Neural cell (in vitro differentiated cells): ENCODE data around the gene PRRT1B. TPM values are rescaled to one million over a fixed set of nuclear protein-coding genes. Genes with fewer than 3 reads are reported as not detected.

Experiments
- H2AFZ ChIP-seq: fragments of 200-600, 300-800 bp; sonication (generic), shearing (Covaris generic); 2 replicates; pipeline ENCODE4 v1.6.0; 2014; ENCODE audit warnings: low read depth, mild to moderate bottlenecking, antibody characterized with exemption, low read length, moderate library complexity
- H3F3A ChIP-seq: fragments of 200-600 bp; shearing (Covaris generic); 2 replicates; pipeline ENCODE4 v1.6.1; 2016; ENCODE audit warnings: mild to moderate bottlenecking, moderate library complexity, mixed read lengths, antibody characterized with exemption, low read length; ENCODE audit not compliant: insufficient read depth, poor library complexity, severe bottlenecking
- H3K27ac ChIP-seq: fragments of 200-600, 300-800 bp; sonication (generic), shearing (Covaris generic); 2 replicates; pipeline ENCODE4 v1.5.1; 2014; ENCODE audit warnings: mild to moderate bottlenecking, low read length, moderate library complexity
- H3K27me3 ChIP-seq: fragments of 300-800, 200-600 bp; sonication (generic), shearing (Covaris generic); 2 replicates; pipeline ENCODE4 v1.6.0; 2014; ENCODE audit warnings: mild to moderate bottlenecking, low read depth, low read length, moderate library complexity; ENCODE audit not compliant: insufficient read depth
- H3K36me3 ChIP-seq: fragments of 300-800, 200-600 bp; sonication (generic), shearing (Covaris generic); 2 replicates; pipeline ENCODE4 v1.5.1; 2014; ENCODE audit warnings: mild to moderate bottlenecking, antibody characterized with exemption, low read length, moderate library complexity; ENCODE audit not compliant: insufficient read depth
- H3K4me2 ChIP-seq: fragments of 300-800, 200-600 bp; sonication (generic), shearing (Covaris generic); 2 replicates; pipeline ENCODE4 v1.6.0; 2014; ENCODE audit warnings: mild to moderate bottlenecking, low read length
- H3K4me3 ChIP-seq: fragments of 300-800, 200-600 bp; sonication (generic), shearing (Covaris generic); 2 replicates; pipeline ENCODE4 v1.5.1; 2014; ENCODE audit warnings: mild to moderate bottlenecking, low read length, moderate library complexity
- H3K79me2 ChIP-seq: fragments of 200-600 bp; shearing (Covaris generic); replicated peaks from 2 replicates; pipeline ENCODE4 v1.6.0; 2014; ENCODE audit warnings: mild to moderate bottlenecking, low read length, moderate library complexity; ENCODE audit not compliant: insufficient read depth
- H3K9ac ChIP-seq: fragments of 300-800, 200-600 bp; sonication (generic), shearing (Covaris generic); 2 replicates; pipeline ENCODE4 v1.6.1; 2016; ENCODE audit warnings: mild to moderate bottlenecking, low read length, mixed read lengths
- H3K9me2 ChIP-seq: fragments of 200-600 bp; shearing (Covaris generic); 2 replicates; pipeline ENCODE4 v1.6.1; 2016; ENCODE audit warnings: mild to moderate bottlenecking, low read length, mixed read lengths; ENCODE audit not compliant: insufficient read depth
- H3K9me3 ChIP-seq: fragments of 200-600, 300-800 bp; sonication (generic), shearing (Covaris generic); 2 replicates; pipeline ENCODE4 v1.6.1; 2016; ENCODE audit warnings: mild to moderate bottlenecking, mixed run types, low read length, moderate library complexity, mixed read lengths
- H4K20me1 ChIP-seq: fragments of 200-600 bp; shearing (Covaris generic); 2 replicates; pipeline ENCODE4 v1.6.1; 2016; ENCODE audit warnings: mild to moderate bottlenecking, mixed run types; ENCODE audit not compliant: insufficient read depth
- CTCF ChIP-seq: fragments of 450-650 bp; IDR thresholded peaks from 2 replicates; pipeline ENCODE4 v1.5.1; 2014; ENCODE audit warnings: antibody characterized with exemption, mild to moderate bottlenecking, moderate library complexity; ENCODE audit not compliant: poor library complexity, severe bottlenecking
- EP300 ChIP-seq: fragments of 450-650 bp; conservative IDR thresholded peaks from 2 replicates; pipeline ENCODE4 v1.6.1; 2014; ENCODE audit warnings: antibody characterized with exemption, mild to moderate bottlenecking, moderate library complexity; ENCODE audit not compliant: poor library complexity, severe bottlenecking
- EZH2 ChIP-seq: fragments of 200-600, 300-800 bp; shearing (Covaris generic), sonication (generic); IDR thresholded peaks from 2 replicates; pipeline ENCODE4 v1.6.1; 2014; ENCODE audit warnings: antibody characterized with exemption, low read length, borderline replicate concordance, mild to moderate bottlenecking; ENCODE audit not compliant: insufficient read depth, poor library complexity, severe bottlenecking
- MXI1 ChIP-seq: fragments of 450-650 bp; conservative IDR thresholded peaks from 2 replicates; pipeline ENCODE4 v1.6.1; 2014; ENCODE audit warnings: antibody characterized with exemption, mild to moderate bottlenecking; ENCODE audit not compliant: poor library complexity, severe bottlenecking
- POLR2AphosphoS5 ChIP-seq: IDR thresholded peaks from 2 replicates; pipeline ENCODE4 v1.6.1; 2012
- RAD21 ChIP-seq: fragments of 450-650 bp; conservative IDR thresholded peaks from 2 replicates; pipeline ENCODE4 v1.6.1; 2014; ENCODE audit warnings: antibody characterized with exemption, mild to moderate bottlenecking, moderate library complexity
- SMC3 ChIP-seq: fragments of 450-650 bp; conservative IDR thresholded peaks from 2 replicates; pipeline ENCODE4 v1.6.1; 2014; ENCODE audit warnings: antibody characterized with exemption, mild to moderate bottlenecking, moderate library complexity; ENCODE audit not compliant: poor library complexity
- TAF1 ChIP-seq: IDR thresholded peaks from 2 replicates; pipeline ENCODE4 v1.6.1; 2012; ENCODE audit warnings: low read depth
- polyA plus RNA-seq: library from polyadenylated mRNA; depleted of rRNA; stranded (reverse); fragments of >200 nt; gene quantifications from 2 replicates; pipeline ENCODE4 v1.2.3, GENCODE V29; 2014
- TF ChIP-seq, protein P1 (sequence below): IDR thresholded peaks from 2 replicates; pipeline ENCODE4 v1.6.1; 2012; ENCODE audit warnings: borderline replicate concordance

PRRT1B gene
- polyA plus RNA-seq, 1 donor from 2014 or later, result not detected

DNA sequence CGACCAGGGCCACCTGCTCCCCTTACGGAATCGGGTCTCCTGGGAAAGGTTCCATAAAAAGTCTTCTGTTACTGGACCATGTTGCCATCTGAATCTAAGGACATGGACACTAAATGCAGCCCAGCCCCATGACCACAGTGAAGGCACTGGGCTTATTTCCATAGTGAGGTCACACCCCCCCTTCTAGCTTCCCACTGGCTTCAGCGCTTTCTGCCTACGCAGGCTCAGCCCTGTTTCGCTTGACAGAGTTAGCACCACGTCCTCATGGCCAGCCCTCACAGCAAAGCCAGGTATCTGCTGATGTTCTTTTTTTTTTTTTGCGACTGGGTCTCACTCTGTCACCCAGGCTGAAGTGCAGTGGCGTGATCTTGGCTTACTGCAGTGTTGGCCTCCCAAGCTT is 28.4 kb upstream of the PRRT1B start:
- Histone ChIP-seq H3F3A (no peaks in the 10 kb centered on the region), H3K36me3 (peaks cover 11% of the 10 kb centered on the region), H2AFZ (no peak overlapping the region), H3K9me3 (no peaks in the 10 kb centered on the region), H4K20me1 (no peaks in the 10 kb centered on the region), H3K27me3 (no peaks in the 10 kb centered on the region), H3K4me2 (no peak overlapping the region), H3K27ac (no peak overlapping the region), H3K9me2 (no peaks in the 10 kb centered on the region), H3K79me2 (no peaks in the 10 kb centered on the region), H3K9ac (no peak overlapping the region), H3K4me3 (no peak overlapping the region)
- TF ChIP-seq MXI1 (no peak), EZH2 (no peak), EP300 (no peak), SMC3 (no peak), POLR2AphosphoS5 (no peak), CTCF (no peak), RAD21 (no peak), TAF1 (no peak)
- TF ChIP-seq, protein P1, sequence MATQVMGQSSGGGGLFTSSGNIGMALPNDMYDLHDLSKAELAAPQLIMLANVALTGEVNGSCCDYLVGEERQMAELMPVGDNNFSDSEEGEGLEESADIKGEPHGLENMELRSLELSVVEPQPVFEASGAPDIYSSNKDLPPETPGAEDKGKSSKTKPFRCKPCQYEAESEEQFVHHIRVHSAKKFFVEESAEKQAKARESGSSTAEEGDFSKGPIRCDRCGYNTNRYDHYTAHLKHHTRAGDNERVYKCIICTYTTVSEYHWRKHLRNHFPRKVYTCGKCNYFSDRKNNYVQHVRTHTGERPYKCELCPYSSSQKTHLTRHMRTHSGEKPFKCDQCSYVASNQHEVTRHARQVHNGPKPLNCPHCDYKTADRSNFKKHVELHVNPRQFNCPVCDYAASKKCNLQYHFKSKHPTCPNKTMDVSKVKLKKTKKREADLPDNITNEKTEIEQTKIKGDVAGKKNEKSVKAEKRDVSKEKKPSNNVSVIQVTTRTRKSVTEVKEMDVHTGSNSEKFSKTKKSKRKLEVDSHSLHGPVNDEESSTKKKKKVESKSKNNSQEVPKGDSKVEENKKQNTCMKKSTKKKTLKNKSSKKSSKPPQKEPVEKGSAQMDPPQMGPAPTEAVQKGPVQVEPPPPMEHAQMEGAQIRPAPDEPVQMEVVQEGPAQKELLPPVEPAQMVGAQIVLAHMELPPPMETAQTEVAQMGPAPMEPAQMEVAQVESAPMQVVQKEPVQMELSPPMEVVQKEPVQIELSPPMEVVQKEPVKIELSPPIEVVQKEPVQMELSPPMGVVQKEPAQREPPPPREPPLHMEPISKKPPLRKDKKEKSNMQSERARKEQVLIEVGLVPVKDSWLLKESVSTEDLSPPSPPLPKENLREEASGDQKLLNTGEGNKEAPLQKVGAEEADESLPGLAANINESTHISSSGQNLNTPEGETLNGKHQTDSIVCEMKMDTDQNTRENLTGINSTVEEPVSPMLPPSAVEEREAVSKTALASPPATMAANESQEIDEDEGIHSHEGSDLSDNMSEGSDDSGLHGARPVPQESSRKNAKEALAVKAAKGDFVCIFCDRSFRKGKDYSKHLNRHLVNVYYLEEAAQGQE, result no peak

- Histone ChIP-seq H3K9me3 (no peaks in the 10 kb centered on the region), H3K79me2 (no peaks in the 10 kb centered on the region), H2AFZ (no peak overlapping the region), H3K9me2 (no peaks in the 10 kb centered on the region), H3K27ac (no peak overlapping the region), H4K20me1 (no peaks in the 10 kb centered on the region), H3K27me3 (no peaks in the 10 kb centered on the region), H3K4me3 (no peak overlapping the region), H3K36me3 (peaks cover 11% of the 10 kb centered on the region), H3F3A (no peaks in the 10 kb centered on the region), H3K4me2 (no peak overlapping the region), H3K9ac (no peak overlapping the region)
- no peak for TF ChIP-seq TAF1
- no peak for TF ChIP-seq RAD21
- TF ChIP-seq SMC3, result no peak
- TF ChIP-seq, protein P1, result no peak
- TF ChIP-seq EP300, result no peak
- TF ChIP-seq EZH2, result no peak
- no peak for TF ChIP-seq POLR2AphosphoS5
- TF ChIP-seq CTCF, result no peak
- no peak for TF ChIP-seq MXI1
Measured at GRCh38 chr9:131517761-131518190, 27.5 kb upstream of the PRRT1B start.
